IMR-90 (cell line): Measurements from ENCODE around the gene SNAPIN. TPM values are rescaled to one million over a fixed set of nuclear protein-coding genes. Genes with fewer than 3 reads are reported as not detected.

ENCODE experiments used
- ATAC-seq: fragments of 200-7000 bp; cut with Tn5 transposase; 2 replicates; pipeline ENCODE4 v1.9.1; 2020; ENCODE audit warnings: low read depth, mild to moderate bottlenecking, moderate library complexity
- BruUV-seq: library from RNA; stranded (reverse); fragments of 400-500 nt; replicated peaks from 2 replicates; lab custom pipeline; 2021; lab: Mats Ljungman, UMichigan
- CTCF ChIA-PET: fragments of 300-600 bp; formaldehyde crosslinking; extraction: SDS; loops from one replicate; lab custom pipeline; 2021; ENCODE audit warnings: antibody characterized with exemption; lab: Yijun Ruan, JAX
- POLR2A ChIA-PET: fragments of 300-600 bp; sonication (Branson Sonifier 250); formaldehyde crosslinking; loops from one replicate; lab custom pipeline; 2022; ENCODE audit warnings: antibody characterized with exemption; ENCODE audit not compliant: unreplicated experiment; lab: Charles Lee
- DNase-seq: peaks from one replicate; pipeline ENCODE4 v3.0.0; 2013
- H2AFZ ChIP-seq: replicated peaks from 2 replicates; pipeline ENCODE3; 2013; ENCODE audit warnings: low read length, mild to moderate bottlenecking; ENCODE audit not compliant: poor library complexity
- H2AK5ac ChIP-seq: 2 replicates; pipeline ENCODE4 v1.6.1; 2013; ENCODE audit warnings: low read depth, low read length, inconsistent platforms
- H2AK9ac ChIP-seq: replicated peaks from 2 replicates; pipeline ENCODE3; 2013; ENCODE audit warnings: mild to moderate bottlenecking, low read depth, low read length, moderate library complexity; ENCODE audit not compliant: poor library complexity
- H2BK120ac ChIP-seq: 2 replicates; pipeline ENCODE4 v1.6.1; 2013; ENCODE audit warnings: low read depth, low read length, inconsistent platforms
- H2BK15ac ChIP-seq: 3 replicates; pipeline ENCODE4 v1.6.1; 2013; ENCODE audit warnings: low read depth, low read length, inconsistent platforms
- H2BK20ac ChIP-seq: 2 replicates; pipeline ENCODE4 v1.6.1; 2013; ENCODE audit warnings: low read depth, mild to moderate bottlenecking, inconsistent platforms, low read length, moderate library complexity
- H2BK5ac ChIP-seq: 2 replicates; pipeline ENCODE4 v1.6.1; 2013; ENCODE audit warnings: mild to moderate bottlenecking, low read depth, low read length, inconsistent platforms; ENCODE audit not compliant: poor library complexity, severe bottlenecking
- H3K14ac ChIP-seq: replicated peaks from 2 replicates; pipeline ENCODE4 v1.6.1; 2013; ENCODE audit warnings: low read depth, low read length, inconsistent platforms
- H3K18ac ChIP-seq: 2 replicates; pipeline ENCODE4 v1.6.1; 2013; ENCODE audit warnings: low read depth, low read length, control low read depth
- H3K23ac ChIP-seq: 2 replicates; pipeline ENCODE4 v1.6.1; 2013; ENCODE audit warnings: low read depth, low read length, inconsistent platforms
- H3K27ac ChIP-seq: 2 replicates; pipeline ENCODE4 v1.5.1; 2013; ENCODE audit warnings: mild to moderate bottlenecking, control low read depth, low read length; ENCODE audit not compliant: insufficient read depth
- H3K27me3 ChIP-seq: 2 replicates; pipeline ENCODE4 v1.6.1; 2013; ENCODE audit warnings: low read length; ENCODE audit not compliant: control insufficient read depth, insufficient read depth
- H3K36me3 ChIP-seq: 2 replicates; pipeline ENCODE4 v1.6.1; 2013; ENCODE audit warnings: low read length, mixed read lengths; ENCODE audit not compliant: control insufficient read depth, insufficient read depth
- H3K4ac ChIP-seq: 2 replicates; pipeline ENCODE4 v1.6.1; 2013; ENCODE audit warnings: low read depth, low read length, inconsistent platforms
- H3K4me1 ChIP-seq: 2 replicates; pipeline ENCODE4 v1.6.1; 2013; ENCODE audit warnings: low read length, mixed read lengths; ENCODE audit not compliant: control insufficient read depth, insufficient read depth
- H3K4me2 ChIP-seq: 2 replicates; pipeline ENCODE4 v1.6.1; 2013; ENCODE audit warnings: low read depth, mild to moderate bottlenecking, control low read depth, low read length, moderate library complexity
- H3K4me3 ChIP-seq: 2 replicates; pipeline ENCODE4 v1.5.1; 2013; ENCODE audit warnings: low read depth, mild to moderate bottlenecking, control low read depth, low read length, moderate library complexity; ENCODE audit not compliant: insufficient read depth
- H3K56ac ChIP-seq: 2 replicates; pipeline ENCODE4 v1.6.1; 2013; ENCODE audit warnings: low read length, inconsistent platforms; ENCODE audit not compliant: insufficient read depth; ENCODE audit errors: extremely low read depth
- H3K79me1 ChIP-seq, 2 experiments: 2 replicates each; pipeline ENCODE4 v1.6.1; 2013; ENCODE audit warnings: low read length in 2 of 2, inconsistent platforms in 1 of 2, low read depth in 1 of 2
- H3K9ac ChIP-seq: 2 replicates; pipeline ENCODE4 v1.6.1; 2013; ENCODE audit warnings: low read depth, low read length, control low read depth
- H3K9me1 ChIP-seq: 2 replicates; pipeline ENCODE4 v1.6.1; 2013; ENCODE audit warnings: low read length, inconsistent platforms; ENCODE audit not compliant: insufficient read depth
- H3K9me3 ChIP-seq: 2 replicates; pipeline ENCODE4 v1.6.1; 2013; ENCODE audit warnings: low read length; ENCODE audit not compliant: control insufficient read depth, insufficient read depth
- H4K20me1 ChIP-seq: 2 replicates; pipeline ENCODE4 v1.6.1; 2013; ENCODE audit warnings: low read length, inconsistent platforms; ENCODE audit not compliant: insufficient read depth
- H4K5ac ChIP-seq: 2 replicates; pipeline ENCODE4 v1.6.1; 2013; ENCODE audit warnings: mild to moderate bottlenecking, low read depth, low read length, control low read depth
- H4K8ac ChIP-seq, 2 experiments: 2 replicates each; pipeline ENCODE4 v1.6.1; 2013; ENCODE audit warnings: low read depth in 2 of 2, low read length in 2 of 2, control low read depth in 1 of 2, inconsistent platforms in 1 of 2
- H4K91ac ChIP-seq: 2 replicates; pipeline ENCODE4 v1.6.1; 2013; ENCODE audit warnings: low read depth, low read length, inconsistent platforms; ENCODE audit not compliant: insufficient read depth
- FOS ChIP-seq: fragments of 150-350 bp; IDR thresholded peaks from 2 replicates; pipeline ENCODE4 v1.6.1; 2016; ENCODE audit warnings: low read depth, low read length
- POLR2A ChIP-seq: IDR thresholded peaks from 2 replicates; pipeline ENCODE4 v1.6.1; 2012; ENCODE audit warnings: mild to moderate bottlenecking, low read depth, low read length
- WGBS, 2 experiments: methylation state at CpG; one replicate each; pipeline versions ENCODE4 v1.1.5 to v1.1.7; 2013; ENCODE audit warnings: missing lambda C conversion rate in 2 of 2; ENCODE audit not compliant: insufficient read length in 1 of 2; ENCODE audit errors: extremely low coverage in 2 of 2; 5-methylcytosine and 5-hydroxymethylcytosine counted together
- dilution Hi-C: fragments of 300-500 bp; cut with HindIII; formaldehyde crosslinking; loops from one replicate; pipeline ENCODE4 v1.14.3; 2018; ENCODE audit warnings: low sequenced_read_pairs; ENCODE audit not compliant: unreplicated experiment
- in situ Hi-C: fragments of 300-500 bp; cut with MboI; formaldehyde crosslinking; loops from 3 replicates; pipeline ENCODE4 v1.14.3; 2019; ENCODE audit warnings: low sequenced_read_pairs, inconsistent platforms, mixed read lengths
- intact Hi-C: fragments of 100-400 bp; cut with micrococcal nuclease; formaldehyde crosslinking; loops from 2 replicates; pipeline ENCODE4 v1.10.0; 2022
- polyA plus RNA-seq, 3 experiments: library from polyadenylated mRNA; depleted of rRNA; stranded (reverse); fragments of >200 nt; gene quantifications; 2 replicates each; pipeline ENCODE4 v1.2.3, GENCODE V29; 2012; ENCODE audit warnings: low replicate concordance in 1 of 3
- total RNA-seq: library from RNA; depleted of rRNA; stranded (reverse); fragments of >200 nt; gene quantifications from 2 replicates; pipeline ENCODE4 v1.2.3, GENCODE V29; 2012

The SNAPIN gene
- total and polyA plus RNA-seq, 2 of the 4 experiments (the other 2 are of a cell fraction) = 37.4 to 40.9 TPM

- Histone ChIP-seq H3K27ac (no peak overlapping the region), H2BK120ac (no peak overlapping the region), H2AFZ (no peak overlapping the region), H3K14ac (no peak overlapping the region), H4K5ac (no peak overlapping the region), H4K20me1 (no peaks in the 10 kb centered on the region), H3K9me1 (no peaks in the 10 kb centered on the region), H3K4me1 (peaks cover 2% of the 10 kb centered on the region), H2BK20ac (no peak overlapping the region), H3K23ac (no peak overlapping the region), H2AK5ac (no peak overlapping the region), H3K4me3 (no peak overlapping the region), H3K79me1 (no peaks in the 10 kb centered on the region), H3K9me3 (no peaks in the 10 kb centered on the region), H3K18ac (no peak overlapping the region), H3K4me2 (no peak overlapping the region), H4K91ac (no peak overlapping the region), H3K4ac (no peak overlapping the region), H3K27me3 (0 out of 2 replicates have a peak, but pooled peaks cover 2% of the 10 kb centered on the region), H3K56ac (no peak overlapping the region), H2BK15ac (no peak overlapping the region), H3K36me3 (no peaks in the 10 kb centered on the region), H4K8ac (no peak overlapping the region), H3K9ac (no peak overlapping the region), H2AK9ac (no peak overlapping the region), H2BK5ac (no peak overlapping the region)
- no TSS peak for BruUV-seq
- 80% methylated on average over 1 of the region's 6 CpGs; no CpG with 5 or more reads in 1 of the 2 experiments for WGBS, 2 experiments
- dilution Hi-C loops (no loop called here), intact Hi-C loops (loop anchor here (1.0 kb wide), 1 partner anchor 22 kb away; no protein-coding TSS in a partner anchor), in situ Hi-C loops (no loop called here)
- ATAC-seq (no peak), DNase-seq (no peak)
- CTCF ChIA-PET = no interaction called here
- POLR2A ChIA-PET = no interaction called here
- no peak for TF ChIP-seq FOS
- TF ChIP-seq POLR2A = no peak
Observed at GRCh38 chr1:153699768-153700167, 41.3 kb downstream of the SNAPIN start.
